BLaER1 treated with 17β-estradiol and CSF1 and Interleukin-3, amounts not matched to agents 10 nM and 100 nM (cell line): ENCODE data around the gene NR1H4.
A peak's percentile ranks its signal among the peaks of the same experiment; 100 is the strongest.

ENCODE experiments used
- H3K27ac ChIP-seq, 11 experiments: shearing (Covaris generic); formaldehyde crosslinking; 2 replicates each; pipeline ENCODE4 v1.8.1; 2022
- H3K27me3 ChIP-seq, 11 experiments: shearing (Covaris generic); formaldehyde crosslinking; 2 replicates each; pipeline ENCODE4 v1.8.1; 2022
- H3K36me3 ChIP-seq, 11 experiments: shearing (Covaris generic); formaldehyde crosslinking; 2 replicates each; pipeline ENCODE4 v1.8.1; 2022
- H3K4me1 ChIP-seq, 10 experiments: shearing (Covaris generic); formaldehyde crosslinking; 2 replicates each; pipeline ENCODE4 v1.8.1; 2022
- H3K4me2 ChIP-seq, 11 experiments: shearing (Covaris generic); formaldehyde crosslinking; 2 replicates each; pipeline ENCODE4 v1.8.1; 2022
- H3K4me3 ChIP-seq, 10 experiments: shearing (Covaris generic); formaldehyde crosslinking; 2 replicates each; pipeline ENCODE4 v1.8.1; 2022
- H3K9ac ChIP-seq, 11 experiments: shearing (Covaris generic); formaldehyde crosslinking; 2 replicates each; pipeline ENCODE4 v1.8.1; 2022
- H3K9me3 ChIP-seq, 11 experiments: shearing (Covaris generic); formaldehyde crosslinking; replicated peaks in 1 of 11; 2 replicates each; pipeline ENCODE4 v1.8.1; 2022
- H4K20me1 ChIP-seq, 11 experiments: shearing (Covaris generic); formaldehyde crosslinking; 2 replicates each; pipeline ENCODE4 v1.8.1; 2022
- Cebpa-rat ChIP-seq, 11 experiments: shearing (Covaris generic); IDR thresholded peaks; 2 replicates each; pipeline ENCODE4 v1.8.1; 2022

The NR1H4 gene

GRCh38 chr12:100484183-100484886 is 10.7 kb downstream of the NR1H4 start:
- H3K36me3 ChIP-seq = no peaks in the 10 kb centered on the region
- H3K4me3 ChIP-seq = no peak overlapping the region
- peaks cover 0 to 12% (median 6%) of the 10 kb centered on the region in 10 experiments; a peak in 15 of 20 replicates for H3K4me1 ChIP-seq
- no peaks in the 10 kb centered on the region for H3K27me3 ChIP-seq
- H3K9ac ChIP-seq = no peak overlapping the region
- TF ChIP-seq Cebpa-rat (IDR thresholded peaks at IDR 0.05) = no peak
- no peaks in the 10 kb centered on the region for H3K9me3 ChIP-seq
- no peak overlapping the region for H3K27ac ChIP-seq
- peak overlapping the region in 10 of 11 experiments; percentile 5 to 62 (median 21); a peak in 13 of 22 replicates for H3K4me2 ChIP-seq
- no peaks in the 10 kb centered on the region for H4K20me1 ChIP-seq

- H3K27ac ChIP-seq = no peak overlapping the region
- no peak for TF ChIP-seq Cebpa-rat (IDR thresholded peaks at IDR 0.05)
- no peak overlapping the region for H3K9ac ChIP-seq
- H3K9me3 ChIP-seq = no peaks in the 10 kb centered on the region
- no peaks in the 10 kb centered on the region for H3K36me3 ChIP-seq
- H3K27me3 ChIP-seq = no peaks in the 10 kb centered on the region
- H4K20me1 ChIP-seq = no peaks in the 10 kb centered on the region
- H3K4me1 ChIP-seq = peaks cover 0 to 12% (median 6%) of the 10 kb centered on the region in 10 experiments; a peak in 15 of 20 replicates
- peak overlapping the region in 1 of 11 experiments; percentile 16; a peak in 1 of 22 replicates for H3K4me2 ChIP-seq
- no peak overlapping the region for H3K4me3 ChIP-seq
Observed at GRCh38 chr12:100484891-100485471, 11.3 kb downstream of the NR1H4 start.

DNA sequence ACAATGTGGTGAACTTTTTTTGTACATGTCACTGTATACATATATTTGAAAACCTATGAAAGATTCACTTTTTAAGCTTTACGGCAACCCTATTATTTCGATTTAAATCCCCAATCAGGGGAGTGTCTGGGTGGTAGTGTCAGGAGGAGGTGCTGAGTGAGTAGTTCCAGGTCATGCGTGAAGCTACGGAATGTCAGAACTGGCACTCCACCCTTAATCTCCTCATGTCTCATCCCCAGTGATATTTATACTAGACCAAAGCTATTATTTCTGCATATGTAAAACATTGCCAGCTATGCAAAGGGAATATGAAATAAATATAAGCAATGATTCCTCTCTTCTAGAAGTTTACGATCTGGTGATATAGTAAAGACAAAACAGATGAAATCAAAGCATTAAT is 12.3 kb downstream of the NR1H4 start:
- H3K9ac ChIP-seq = no peak overlapping the region
- H3K27me3 ChIP-seq = no peaks in the 10 kb centered on the region
- H3K36me3 ChIP-seq = no peaks in the 10 kb centered on the region
- H3K4me3 ChIP-seq = no peak overlapping the region
- H4K20me1 ChIP-seq = no peaks in the 10 kb centered on the region
- TF ChIP-seq Cebpa-rat (IDR thresholded peaks at IDR 0.05) = no peak
- H3K27ac ChIP-seq = no peak overlapping the region
- H3K4me1 ChIP-seq = peaks cover 0 to 12% (median 6%) of the 10 kb centered on the region in 10 experiments; a peak in 15 of 20 replicates
- H3K9me3 ChIP-seq = no peaks in the 10 kb centered on the region
- no peak overlapping the region for H3K4me2 ChIP-seq

GRCh38 chr12:100489251-100489820 is 15.7 kb downstream of the NR1H4 start:
- H3K4me3 ChIP-seq = no peak overlapping the region
- no peak for TF ChIP-seq Cebpa-rat (IDR thresholded peaks at IDR 0.05)
- no peak overlapping the region for H3K27ac ChIP-seq
- H3K9me3 ChIP-seq = no peaks in the 10 kb centered on the region
- H4K20me1 ChIP-seq = no peaks in the 10 kb centered on the region
- H3K4me2 ChIP-seq = no peak overlapping the region
- H3K4me1 ChIP-seq = peaks cover 0 to 4% (median 2%) of the 10 kb centered on the region in 10 experiments; a peak in 14 of 20 replicates
- no peaks in the 10 kb centered on the region for H3K27me3 ChIP-seq
- H3K36me3 ChIP-seq = no peaks in the 10 kb centered on the region
- H3K9ac ChIP-seq = no peak overlapping the region

GRCh38 chr12:100490056-100490455 is 16.4 kb downstream of the NR1H4 start:
- Histone ChIP-seq H3K9ac (no peak overlapping the region), H3K9me3 (no peaks in the 10 kb centered on the region), H3K27me3 (no peaks in the 10 kb centered on the region), H4K20me1 (no peaks in the 10 kb centered on the region), H3K4me3 (no peak overlapping the region), H3K4me1 (no peaks in the 10 kb centered on the region), H3K27ac (no peak overlapping the region), H3K4me2 (no peak overlapping the region), H3K36me3 (no peaks in the 10 kb centered on the region)
- no peak for TF ChIP-seq Cebpa-rat (IDR thresholded peaks at IDR 0.05)

- Histone ChIP-seq H3K4me3 (no peak overlapping the region), H3K27ac (no peak overlapping the region), H3K36me3 (no peaks in the 10 kb centered on the region), H3K4me1 (no peaks in the 10 kb centered on the region), H4K20me1 (no peaks in the 10 kb centered on the region), H3K4me2 (no peak overlapping the region), H3K27me3 (no peaks in the 10 kb centered on the region), H3K9me3 (no peaks in the 10 kb centered on the region), H3K9ac (no peak overlapping the region)
- TF ChIP-seq Cebpa-rat (IDR thresholded peaks at IDR 0.05) = no peak
Observed at GRCh38 chr12:100491104-100491503, 17.4 kb downstream of the NR1H4 start.

- no peaks in the 10 kb centered on the region for H4K20me1 ChIP-seq
- no peak overlapping the region for H3K4me3 ChIP-seq
- no peak for TF ChIP-seq Cebpa-rat (IDR thresholded peaks at IDR 0.05)
Observed at GRCh38 chr12:100493396-100494012, 19.8 kb downstream of the NR1H4 start.

GRCh38 chr12:100494026-100494425 is 20.4 kb downstream of the NR1H4 start:
- Histone ChIP-seq H3K27ac (no peak overlapping the region), H4K20me1 (no peaks in the 10 kb centered on the region), H3K9ac (no peak overlapping the region), H3K4me1 (no peaks in the 10 kb centered on the region), H3K27me3 (no peaks in the 10 kb centered on the region), H3K36me3 (no peaks in the 10 kb centered on the region), H3K4me2 (no peak overlapping the region), H3K9me3 (no peaks in the 10 kb centered on the region), H3K4me3 (no peak overlapping the region)
- TF ChIP-seq Cebpa-rat (IDR thresholded peaks at IDR 0.05) = no peak

More at GRCh38 chr12:100493396-100494012, 19.8 kb downstream of the NR1H4 start:
- H3K9me3 ChIP-seq = no peaks in the 10 kb centered on the region
- H3K27me3 ChIP-seq = no peaks in the 10 kb centered on the region
- H3K9ac ChIP-seq = no peak overlapping the region
- no peak overlapping the region for H3K4me2 ChIP-seq
- H3K27ac ChIP-seq = no peak overlapping the region
- no peaks in the 10 kb centered on the region for H3K4me1 ChIP-seq
- H3K36me3 ChIP-seq = no peaks in the 10 kb centered on the region

- Histone ChIP-seq H3K36me3 (no peaks in the 10 kb centered on the region), H3K9ac (no peak overlapping the region), H3K27me3 (no peaks in the 10 kb centered on the region), H3K4me1 (no peaks in the 10 kb centered on the region), H4K20me1 (no peaks in the 10 kb centered on the region), H3K9me3 (no peaks in the 10 kb centered on the region), H3K4me2 (no peak overlapping the region), H3K4me3 (no peak overlapping the region), H3K27ac (no peak overlapping the region)
- TF ChIP-seq Cebpa-rat (IDR thresholded peaks at IDR 0.05) = no peak
Observed at GRCh38 chr12:100494538-100494937, 20.9 kb downstream of the NR1H4 start.
